Uterus (tissue), 4 donors: ENCODE data around the gene CCL15. TPM values are rescaled to one million over a fixed set of nuclear protein-coding genes. Genes with fewer than 3 reads are reported as not detected.
"Not testable (repeated sequence)": the region's sequence is repeated elsewhere in the genome, so short reads cannot be mapped to it uniquely, and the experiment has no call there.

Experiments used
- DNase-seq, 2 donors: peaks; one replicate each; pipeline ENCODE4 v3.0.0-alpha.2; 2019 to 2020
- H3K27ac ChIP-seq, 2 donors: fragments of 200-600 bp; sonication (generic); 1 replicate in 1 of 2; 2 replicates in 1 of 2; pipeline ENCODE4 v1.5.1; 2016 to 2018
- H3K27me3 ChIP-seq, 2 donors: fragments of 200-600 bp; sonication (generic); one replicate each; pipeline ENCODE4 v1.5.1; 2018 to 2019; ENCODE audit warnings: control low read depth in 1 of 2
- H3K36me3 ChIP-seq, 2 donors: fragments of 200-600 bp; sonication (generic); one replicate each; pipeline ENCODE4 v1.5.1; 2019; ENCODE audit warnings: control low read depth in 1 of 2
- H3K4me1 ChIP-seq, 2 donors: fragments of 200-600 bp; sonication (generic); one replicate each; pipeline ENCODE4 v1.5.1; 2018 to 2019; ENCODE audit warnings: control low read depth in 1 of 2
- H3K4me3 ChIP-seq, 2 donors: fragments of 200-600 bp; sonication (generic); 1 replicate in 1 of 2; 2 replicates in 1 of 2; pipeline ENCODE4 v1.5.1; 2018 to 2019; ENCODE audit warnings: mild to moderate bottlenecking in 1 of 2
- H3K9me3 ChIP-seq, 2 donors: fragments of 200-600 bp; sonication (generic); one replicate each; pipeline ENCODE4 v1.5.1; 2019; ENCODE audit warnings: control low read depth in 1 of 2
- POLR2A ChIP-seq, 2 donors: fragments of 450-650 bp; IDR thresholded peaks; one replicate each; pipeline ENCODE4 v1.6.1; 2016; ENCODE audit warnings: antibody characterized with exemption in 2 of 2, mild to moderate bottlenecking in 1 of 2, moderate library complexity in 1 of 2
- intact Hi-C: fragments of 100-400 bp; cut with DNase I; formaldehyde crosslinking; loops from one replicate; pipeline ENCODE4 v1.15.1; 2023; ENCODE audit warnings: low total_unique reads
- total RNA-seq, 4 donors: library from RNA; depleted of rRNA in 3 of 4; stranded (reverse); fragments of >200 nt in 3 of 4; gene quantifications; one replicate each; pipeline versions ENCODE4 v1.1.0 to v1.2.4, GENCODE V29; 2014 to 2023
- TF ChIP-seq, protein P1 (sequence below), 4 experiments: fragments of 200-600 bp in 2 of 4; fragments of 450-650 bp in 2 of 4; sonication (generic) in 2 of 4; IDR thresholded peaks; one replicate each; pipeline ENCODE4 v1.5.1; 2016 to 2019; ENCODE audit warnings: antibody characterized with exemption in 4 of 4, mild to moderate bottlenecking in 2 of 4, moderate library complexity in 1 of 4
- donor health status: DM: yes; HTN: yes; CAD: no.

CCL15 gene
- total RNA-seq, 4 donors from 2014 or later, result 1.4 TPM; not detected in 3

DNA sequence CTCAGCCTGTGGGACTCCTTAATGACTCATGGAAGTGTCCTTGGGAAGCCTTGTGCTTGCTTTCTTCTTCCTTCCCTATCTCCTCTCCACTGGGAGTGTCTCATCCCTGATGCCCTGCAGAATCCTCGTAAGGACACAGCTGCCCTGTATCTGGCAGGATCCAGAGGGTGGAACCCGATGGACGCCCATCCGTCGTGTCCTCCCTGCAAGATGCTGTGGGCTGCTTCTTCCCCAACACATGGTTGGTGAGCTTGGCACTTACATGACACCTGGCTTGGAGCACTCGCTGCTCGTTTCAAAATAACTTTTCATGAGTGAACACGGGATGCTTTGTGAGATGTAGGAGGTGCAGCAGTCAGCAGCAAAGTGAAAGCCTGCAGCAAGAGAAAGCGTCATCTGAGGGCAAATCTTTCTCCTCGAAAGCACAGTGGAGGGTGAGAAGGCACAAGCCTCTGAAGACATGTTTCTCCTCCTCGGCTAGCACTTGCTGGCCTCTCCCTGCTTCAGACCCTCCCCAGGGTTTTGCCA is 3.3 kb downstream of the CCL15 start:
- Histone ChIP-seq H3K4me3 (no peak overlapping the region), H3K27ac (no peak overlapping the region), H3K36me3 (no peaks in the 10 kb centered on the region), H3K4me1 (no peaks in the 10 kb centered on the region), H3K9me3 (no peaks in the 10 kb centered on the region), H3K27me3 (no peaks in the 10 kb centered on the region)
- no peak for TF ChIP-seq POLR2A (IDR thresholded peaks at IDR 0.05)
- TF ChIP-seq, protein P1, sequence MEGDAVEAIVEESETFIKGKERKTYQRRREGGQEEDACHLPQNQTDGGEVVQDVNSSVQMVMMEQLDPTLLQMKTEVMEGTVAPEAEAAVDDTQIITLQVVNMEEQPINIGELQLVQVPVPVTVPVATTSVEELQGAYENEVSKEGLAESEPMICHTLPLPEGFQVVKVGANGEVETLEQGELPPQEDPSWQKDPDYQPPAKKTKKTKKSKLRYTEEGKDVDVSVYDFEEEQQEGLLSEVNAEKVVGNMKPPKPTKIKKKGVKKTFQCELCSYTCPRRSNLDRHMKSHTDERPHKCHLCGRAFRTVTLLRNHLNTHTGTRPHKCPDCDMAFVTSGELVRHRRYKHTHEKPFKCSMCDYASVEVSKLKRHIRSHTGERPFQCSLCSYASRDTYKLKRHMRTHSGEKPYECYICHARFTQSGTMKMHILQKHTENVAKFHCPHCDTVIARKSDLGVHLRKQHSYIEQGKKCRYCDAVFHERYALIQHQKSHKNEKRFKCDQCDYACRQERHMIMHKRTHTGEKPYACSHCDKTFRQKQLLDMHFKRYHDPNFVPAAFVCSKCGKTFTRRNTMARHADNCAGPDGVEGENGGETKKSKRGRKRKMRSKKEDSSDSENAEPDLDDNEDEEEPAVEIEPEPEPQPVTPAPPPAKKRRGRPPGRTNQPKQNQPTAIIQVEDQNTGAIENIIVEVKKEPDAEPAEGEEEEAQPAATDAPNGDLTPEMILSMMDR (IDR thresholded peaks at IDR 0.05), result no peak
- intact Hi-C loops, result no loop called here
- DNase-seq, result no peak

DNA sequence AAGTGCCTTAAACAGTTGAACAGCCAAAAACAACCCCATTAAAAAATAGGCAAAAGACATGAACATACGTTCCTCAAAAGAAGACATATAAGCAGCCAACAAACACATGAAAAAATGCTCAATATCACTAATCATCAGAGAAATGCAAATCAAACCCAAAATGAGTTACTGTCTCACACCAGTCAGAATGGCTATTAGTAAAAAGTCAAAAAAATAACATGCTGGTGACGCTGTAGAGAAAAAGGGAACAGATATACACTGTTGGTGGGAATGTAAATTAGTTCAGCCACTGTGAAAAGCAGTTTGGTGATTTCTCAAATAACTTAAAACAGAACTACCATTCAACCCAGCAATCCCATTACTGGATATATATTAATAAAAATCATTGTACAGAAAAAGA is 6.0 kb downstream of the CCL15 start:
- DNase-seq, intact Hi-C loops, H3K4me3 ChIP-seq, H3K27ac ChIP-seq, H3K4me1 ChIP-seq, H3K9me3 ChIP-seq, H3K27me3 ChIP-seq, H3K36me3 ChIP-seq: not testable (repeated sequence)

DNA sequence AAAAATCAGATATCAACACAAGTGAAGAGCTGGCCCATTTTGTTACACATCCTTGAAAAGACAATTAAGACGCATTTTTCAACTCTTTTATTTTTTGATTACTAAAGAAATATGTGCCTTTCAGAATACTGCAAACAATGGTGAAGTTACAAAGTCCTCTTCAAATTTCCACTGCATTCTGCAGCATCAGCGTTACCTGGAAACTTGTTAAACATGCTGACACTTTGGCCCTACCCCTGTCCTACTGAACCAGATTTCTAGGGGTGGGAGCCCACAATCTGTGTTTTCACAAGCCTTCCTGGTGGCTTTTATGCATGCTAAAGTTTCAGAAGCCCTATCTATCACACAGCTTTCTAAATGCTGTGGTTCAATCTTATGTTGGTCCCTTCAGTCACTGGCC is 10.3 kb downstream of the CCL15 start:
- no peak for TF ChIP-seq POLR2A (IDR thresholded peaks at IDR 0.05)
- TF ChIP-seq, protein P1 (IDR thresholded peaks at IDR 0.05), result no peak
- intact Hi-C loops, result no loop called here

DNA sequence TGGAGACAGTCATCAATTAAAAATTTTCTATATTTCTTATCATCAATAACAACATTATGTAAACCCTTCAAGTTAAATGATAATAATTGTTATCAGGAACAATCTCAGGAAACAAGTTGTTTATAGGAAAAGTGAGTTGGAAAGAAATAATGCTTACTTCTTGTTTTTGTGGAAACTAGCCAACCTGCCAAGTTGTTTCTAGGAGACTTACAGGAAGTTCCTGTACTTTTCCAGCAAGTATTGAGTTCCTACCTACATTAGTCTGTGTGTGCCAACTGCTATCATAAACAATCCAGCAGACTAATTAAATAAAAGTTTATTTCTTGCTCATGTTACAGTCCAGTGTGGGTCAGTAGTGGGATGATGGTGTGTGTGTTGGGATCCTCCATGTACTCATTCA is 13.2 kb downstream of the CCL15 start:
- H3K27ac ChIP-seq, result peak overlapping the region in 1 of 2 donors; percentile 52

More for the DNA sequence above, 10.3 kb downstream of the CCL15 start:
- Histone ChIP-seq H3K9me3 (no peaks in the 10 kb centered on the region), H3K27ac (no peak overlapping the region), H3K27me3 (no peaks in the 10 kb centered on the region), H3K4me3 (no peak overlapping the region), H3K4me1 (no peaks in the 10 kb centered on the region), H3K36me3 (no peaks in the 10 kb centered on the region)
- no peak for DNase-seq

DNA sequence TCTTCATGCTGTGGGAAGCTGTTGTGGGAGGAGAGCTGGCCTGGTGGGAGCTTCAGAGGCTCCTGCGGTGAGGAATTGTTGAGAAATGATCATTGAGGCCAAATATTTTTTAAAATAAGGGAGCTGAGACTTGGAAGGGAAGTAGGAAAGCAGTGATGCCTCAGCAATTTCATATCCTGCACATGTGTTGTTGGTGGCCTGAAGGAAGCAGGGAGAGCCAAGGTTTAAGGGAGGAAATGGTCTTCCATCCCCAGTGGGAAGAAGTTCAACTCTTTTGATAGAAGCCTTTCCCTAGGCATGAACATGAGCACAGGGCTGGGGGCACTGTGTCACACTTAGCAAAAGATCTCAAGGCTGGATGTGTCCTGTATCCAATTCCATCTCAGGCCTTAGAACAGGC is 14.7 kb downstream of the CCL15 start, which contains the start of gene CCL14:
Gene CCL14, minus strand, starts transcription at position 87 of the 400 bp plus-strand sequence. Its CDS starts 80 bp downstream, at position 7.
- Histone ChIP-seq H3K27me3 (no peaks in the 10 kb centered on the region), H3K27ac (peak within 1 kb of the TSS in 1 of 2 donors; percentile 34), H3K36me3 (no peaks in the 10 kb centered on the region), H3K4me3 (peak within 1 kb of the TSS in 1 of 2 donors; percentile 13), H3K4me1 (no peaks in the 10 kb centered on the region), H3K9me3 (no peaks in the 10 kb centered on the region)
- TF ChIP-seq, protein P1 (IDR thresholded peaks at IDR 0.05), result no peak
- no peak for TF ChIP-seq POLR2A (IDR thresholded peaks at IDR 0.05)
- intact Hi-C loops, result no loop called here
- no peak for DNase-seq

More for the DNA sequence above, 13.2 kb downstream of the CCL15 start:
- Histone ChIP-seq H3K27me3 (no peaks in the 10 kb centered on the region), H3K4me1 (no peaks in the 10 kb centered on the region), H3K36me3 (no peaks in the 10 kb centered on the region), H3K4me3 (no peak overlapping the region), H3K9me3 (no peaks in the 10 kb centered on the region)
- intact Hi-C loops, result no loop called here
- no peak for TF ChIP-seq POLR2A (IDR thresholded peaks at IDR 0.05)
- TF ChIP-seq, protein P1 (IDR thresholded peaks at IDR 0.05), result no peak
- no peak for DNase-seq

DNA sequence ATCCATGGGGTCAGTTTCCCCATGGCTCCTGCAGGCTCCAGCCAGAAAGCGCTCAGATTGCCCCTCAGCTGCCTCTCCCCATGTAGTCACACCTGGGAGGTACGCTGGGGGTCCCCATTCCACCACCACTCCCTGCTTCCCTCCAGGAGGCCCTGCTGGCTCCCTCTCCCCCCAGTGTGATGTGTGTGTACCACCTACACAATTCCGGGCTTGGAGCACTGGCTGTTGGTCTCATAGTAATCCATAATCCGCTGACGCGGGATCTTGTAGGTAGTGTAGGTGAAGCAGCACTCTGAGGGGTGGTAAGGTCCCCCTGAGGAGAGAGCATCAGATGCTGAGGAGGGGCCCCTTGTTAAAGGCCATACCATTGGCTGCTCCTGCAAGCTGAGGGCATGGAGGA is 17.2 kb downstream of the CCL15 start:
- no peak for TF ChIP-seq POLR2A (IDR thresholded peaks at IDR 0.05)
- TF ChIP-seq, protein P1 (IDR thresholded peaks at IDR 0.05), result no peak
- H3K9me3 ChIP-seq, result no peaks in the 10 kb centered on the region
- intact Hi-C loops, result no loop called here
- peak overlapping the region in 1 of 2 donors; percentile 33 for H3K27ac ChIP-seq
- no peak overlapping the region for H3K4me3 ChIP-seq
- no peaks in the 10 kb centered on the region for H3K27me3 ChIP-seq
- no peaks in the 10 kb centered on the region for H3K36me3 ChIP-seq
- no peak for DNase-seq
- no peaks in the 10 kb centered on the region for H3K4me1 ChIP-seq
